Measurements from ENCODE around the gene APLNR. TPM values are rescaled to one million over a fixed set of nuclear protein-coding genes. Genes with fewer than 3 reads are reported as not detected.

The APLNR gene
- total and polyA plus RNA-seq, 10 of the 15 experiments (the other 5 are each of a cell fraction or from before 2014, with no cell fraction given), result 0.11 TPM; not detected in 9

GRCh38 chr11:57230316-57230715 is 6.7 kb downstream of the APLNR start:
- FAIRE-seq, result no peak
- Histone ChIP-seq H3K79me2 (ENCODE audit: control insufficient read depth, insufficient read depth, low read length) (no peaks in the 10 kb centered on the region), H3K27me3 (replicated peaks in 1 of 2; ENCODE audit: control insufficient read depth in 2 of 2, insufficient read depth in 2 of 2, low read length in 1 of 2) (peaks cover 0 to 2% of the 10 kb centered on the region in 2 experiments; a peak in 3 of 4 replicates), H3K4me2 (ENCODE audit: control insufficient read depth, insufficient read depth) (no peak overlapping the region), H2AFZ (ENCODE audit: control insufficient read depth, low read depth, low read length) (no peak overlapping the region), H3K9me3 (replicated peaks; ENCODE audit: control insufficient read depth, insufficient read depth, low read length) (no peaks in the 10 kb centered on the region), H3K9ac (ENCODE audit: control insufficient read depth, insufficient read depth, low read length) (no peak overlapping the region), H3K4me3 (no peak overlapping the region), H3K4me1 (ENCODE audit: control insufficient read depth, insufficient read depth, low read length) (no peaks in the 10 kb centered on the region), H3K36me3 (ENCODE audit: control insufficient read depth in 2 of 2, insufficient read depth in 2 of 2, low read length in 1 of 2) (no peaks in the 10 kb centered on the region), H4K20me1 (ENCODE audit: control insufficient read depth, insufficient read depth) (no peaks in the 10 kb centered on the region), H3K27ac (ENCODE audit: control insufficient read depth, insufficient read depth) (no peak overlapping the region)
- TF ChIP-seq TCF3 (IDR thresholded peaks at IDR 0.05; ENCODE audit: borderline replicate concordance, insufficient read depth, low read depth, low read length), result no peak
- no peak for TF ChIP-seq PAX8 (IDR thresholded peaks at IDR 0.05)
- TF ChIP-seq LARP7 (IDR thresholded peaks at IDR 0.05), result no peak
- TF ChIP-seq MEF2A (IDR thresholded peaks at IDR 0.05; ENCODE audit: insufficient read depth, low read depth, low read length), result no peak
- TF ChIP-seq TCF12 (IDR thresholded peaks at IDR 0.05; ENCODE audit: low read depth, low read length), result no peak
- no peak for TF ChIP-seq STAT3 (IDR thresholded peaks at IDR 0.05; ENCODE audit: low read depth, low read length)
- no peak for TF ChIP-seq SUPT20H (IDR thresholded peaks at IDR 0.05; ENCODE audit: borderline replicate concordance, control insufficient read depth, low read depth, low read length)
- no peak for TF ChIP-seq SIX5 (IDR thresholded peaks at IDR 0.05; ENCODE audit: low read depth, low read length, severe bottlenecking)
- TF ChIP-seq ZBED1 (IDR thresholded peaks at IDR 0.05; ENCODE audit: borderline replicate concordance), result no peak
- no peak for TF ChIP-seq NR2C2 (IDR thresholded peaks at IDR 0.05; ENCODE audit: borderline replicate concordance, control insufficient read depth, insufficient read length, low read depth)
- no peak for ATAC-seq
- POLR2A ChIA-PET, result no interaction called here
- in situ Hi-C loops (cut with MboI), result no loop called here
- no peak for DNase-seq (ENCODE audit: low read depth, low spot score)
- no TSS peak for BruUV-seq (replicated peaks)
- RAD21 ChIA-PET (ENCODE audit: unreplicated experiment), result no interaction called here
- CTCF ChIA-PET, result interaction anchor here (1.1 kb wide), 1 partner anchor 19 kb away, joined by 4 read pairs; no protein-coding TSS in a partner anchor
- SMC1A ChIA-PET (ENCODE audit: uncharacterized antibody, unreplicated experiment), result no interaction called here
- intact Hi-C loops (cut with micrococcal nuclease; ENCODE audit: unreplicated experiment), result no loop called here
- WGBS (ENCODE audit: insufficient coverage, insufficient replicate concordance, low lambda C conversion rate, missing lambda C conversion rate), result 3% methylated on average over 5 of the region's 5 CpGs

GRCh38 chr11:57228600-57228999 is 8.4 kb downstream of the APLNR start:
- ChIA-PET CTCF (no interaction called here), POLR2A (no interaction called here), RAD21 (ENCODE audit: unreplicated experiment) (no interaction called here), SMC1A (ENCODE audit: uncharacterized antibody, unreplicated experiment) (no interaction called here)
- FAIRE-seq (no peak), DNase-seq (ENCODE audit: low read depth, low spot score) (no peak), ATAC-seq (no peak)
- in situ Hi-C loops (cut with MboI) (no loop called here), intact Hi-C loops (cut with micrococcal nuclease; ENCODE audit: unreplicated experiment) (no loop called here)
- Histone ChIP-seq H3K4me2 (ENCODE audit: control insufficient read depth, insufficient read depth) (no peak overlapping the region), H3K4me1 (ENCODE audit: control insufficient read depth, insufficient read depth, low read length) (no peaks in the 10 kb centered on the region), H3K9me3 (replicated peaks; ENCODE audit: control insufficient read depth, insufficient read depth, low read length) (no peaks in the 10 kb centered on the region), H3K27ac (ENCODE audit: control insufficient read depth, insufficient read depth) (no peak overlapping the region), H3K79me2 (ENCODE audit: control insufficient read depth, insufficient read depth, low read length) (no peaks in the 10 kb centered on the region), H4K20me1 (ENCODE audit: control insufficient read depth, insufficient read depth) (no peaks in the 10 kb centered on the region), H3K27me3 (replicated peaks in 1 of 2; ENCODE audit: control insufficient read depth in 2 of 2, insufficient read depth in 2 of 2, low read length in 1 of 2) (peaks cover 0 to 2% of the 10 kb centered on the region in 2 experiments; a peak in 2 of 4 replicates), H3K4me3 (no peak overlapping the region), H3K36me3 (ENCODE audit: control insufficient read depth in 2 of 2, insufficient read depth in 2 of 2, low read length in 1 of 2) (no peaks in the 10 kb centered on the region), H2AFZ (ENCODE audit: control insufficient read depth, low read depth, low read length) (no peak overlapping the region), H3K9ac (ENCODE audit: control insufficient read depth, insufficient read depth, low read length) (no peak overlapping the region)
- no TSS peak for BruUV-seq (replicated peaks)
- no peak for TF ChIP-seq SPI1 (IDR thresholded peaks at IDR 0.05; ENCODE audit: borderline replicate concordance, insufficient read depth, low read depth, low read length)
- no peak for TF ChIP-seq BRCA1 (IDR thresholded peaks at IDR 0.05; ENCODE audit: low read depth, low read length)
- WGBS (ENCODE audit: insufficient coverage, insufficient replicate concordance, low lambda C conversion rate, missing lambda C conversion rate), result 0% methylated on average over 3 of the region's 3 CpGs
